Liver (tissue), 3 donors: Measurements from ENCODE around the gene CTLA4.

Experiments used
- ATF3 ChIP-seq: IDR thresholded peaks from 2 replicates; pipeline ENCODE4 v1.6.1; 2016; ENCODE audit warnings: antibody characterized with exemption
- CTCF ChIP-seq: fragments of 150-350 bp; IDR thresholded peaks from 2 replicates; pipeline ENCODE4 v1.5.1; 2017; ENCODE audit warnings: improper control_type of control experiment, low read depth, low read length; ENCODE audit not compliant: missing input control
- FOXA1 ChIP-seq: IDR thresholded peaks from 2 replicates; pipeline ENCODE4 v1.6.1; 2016; ENCODE audit warnings: antibody characterized with exemption
- FOXA2 ChIP-seq: IDR thresholded peaks from 2 replicates; pipeline ENCODE4 v1.6.1; 2016; ENCODE audit warnings: antibody characterized with exemption
- JUND ChIP-seq, 2 donors: IDR thresholded peaks; 2 replicates each; pipeline ENCODE4 v1.6.1; 2016; ENCODE audit warnings: antibody characterized with exemption in 2 of 2
- MAX ChIP-seq: IDR thresholded peaks from 2 replicates; pipeline ENCODE4 v1.6.1; 2016; ENCODE audit warnings: antibody characterized with exemption
- REST ChIP-seq: IDR thresholded peaks from 2 replicates; pipeline ENCODE4 v1.6.1; 2016; ENCODE audit warnings: antibody characterized with exemption, mild to moderate bottlenecking
- RXRA ChIP-seq, 2 donors: IDR thresholded peaks; 2 replicates each; pipeline ENCODE4 v1.6.1; 2017 to 2018; ENCODE audit warnings: antibody characterized with exemption in 2 of 2, mild to moderate bottlenecking in 1 of 2
- TAF1 ChIP-seq: conservative IDR thresholded peaks from 2 replicates; pipeline ENCODE4 v1.6.1; 2016; ENCODE audit warnings: antibody characterized with exemption, mild to moderate bottlenecking
- donor health status: healthy.
- donor health status: healthy.

GRCh38 chr2:203893401-203893800 lies 25.8 kb downstream of the CTLA4 start:
- TF ChIP-seq RXRA (IDR thresholded peaks at IDR 0.05) (no peak), CTCF (no peak), MAX (no peak), REST (no peak), JUND (IDR thresholded peaks at IDR 0.05) (no peak), ATF3 (no peak), FOXA1 (no peak), FOXA2 (no peak), TAF1 (no peak)
